ENCODE data around the gene TMC1. TPM values are rescaled to one million over a fixed set of nuclear protein-coding genes. Genes with fewer than 3 reads are reported as not detected.

TMC1 gene
- total RNA-seq, 1 donor from 2014 or later, result 0.69 TPM

- no peak for DNase-seq
Measured at GRCh38 chr9:72872718-72873117, 351.3 kb downstream of the TMC1 start.

- DNase-seq, result no peak
Measured at GRCh38 chr9:72873456-72873855, 352.0 kb downstream of the TMC1 start.

- DNase-seq, result no peak
Measured at GRCh38 chr9:72874344-72874743, 352.9 kb downstream of the TMC1 start.

- no peak for DNase-seq
Measured at GRCh38 chr9:72875221-72875620, 353.8 kb downstream of the TMC1 start.

- DNase-seq, result no peak
Measured at GRCh38 chr9:72880821-72881220, 359.4 kb downstream of the TMC1 start.

GRCh38 chr9:72882117-72882775 is 360.8 kb downstream of the TMC1 start:
- no peak for DNase-seq

GRCh38 chr9:72883875-72884274 is 362.5 kb downstream of the TMC1 start:
- DNase-seq, result no peak

GRCh38 chr9:72884508-72884907 is 363.1 kb downstream of the TMC1 start:
- DNase-seq, result no peak

Other genes starting within 250 kb of the TMC1 start
- 179 TPM for gene ZFAND5, start 156.4 kb upstream of the TMC1 start, total RNA-seq